ENCODE measurements around the gene USP47. TPM values are rescaled to one million over a fixed set of nuclear protein-coding genes. Genes with fewer than 3 reads are reported as not detected.
A peak's percentile ranks its signal among the peaks of the same experiment; 100 is the strongest.

The USP47 gene
- total and polyA plus RNA-seq, 2 of the 13 experiments (the other 11 are each of a cell fraction or from before 2014, with no cell fraction given) = 12.2 to 52.7 TPM

GRCh38 chr11:11948242-11948947, 106.6 kb downstream of the USP47 start (continued):
- no peak for TF ChIP-seq SIX4 (CRISPR knock-in tag; IDR thresholded peaks at IDR 0.05)
- TF ChIP-seq RBM22 (optimal IDR thresholded peaks at IDR 0.05; ENCODE audit: low read length) = no peak
- no peak for TF ChIP-seq ZNF552 (CRISPR knock-in tag; IDR thresholded peaks at IDR 0.05; ENCODE audit: borderline replicate concordance)
- TF ChIP-seq ZBTB4 (CRISPR knock-in tag; IDR thresholded peaks at IDR 0.05; ENCODE audit: borderline replicate concordance) = no peak
- peak; percentile 85 for TF ChIP-seq MAFF (IDR thresholded peaks at IDR 0.05; ENCODE audit: low read depth, low read length)
- TF ChIP-seq ZNF660 (CRISPR knock-in tag; IDR thresholded peaks at IDR 0.05; ENCODE audit: borderline replicate concordance, low read depth) = no peak
- TF ChIP-seq RAD51 (IDR thresholded peaks at IDR 0.05; ENCODE audit: borderline replicate concordance) = no peak
- no peak for TF ChIP-seq FOXK2 (IDR thresholded peaks at IDR 0.05)
- no peak for TF ChIP-seq HOXA9 (CRISPR knock-in tag; IDR thresholded peaks at IDR 0.05; ENCODE audit: borderline replicate concordance)
- TF ChIP-seq BCL6 (CRISPR knock-in tag; IDR thresholded peaks at IDR 0.05) = peak; percentile 62
- TF ChIP-seq DRAP1 (CRISPR knock-in tag; IDR thresholded peaks at IDR 0.05) = no peak
- TF ChIP-seq GATAD1 (CRISPR knock-in tag; IDR thresholded peaks at IDR 0.05) = no peak
- TF ChIP-seq ZBED4 (CRISPR knock-in tag; IDR thresholded peaks at IDR 0.05; ENCODE audit: borderline replicate concordance) = no peak
- TF ChIP-seq ZNF367 (CRISPR knock-in tag; IDR thresholded peaks at IDR 0.05; ENCODE audit: borderline replicate concordance) = no peak
- TF ChIP-seq ZNF280D (CRISPR knock-in tag; IDR thresholded peaks at IDR 0.05) = no peak
- no peak for TF ChIP-seq ELF3 (CRISPR knock-in tag; IDR thresholded peaks at IDR 0.05)
- no peak for TF ChIP-seq FOXA1 (IDR thresholded peaks at IDR 0.05)
- peak; percentile 47; the same call in 1 of the 2 replicates for TF ChIP-seq FOXA1 (CRISPR knock-in tag; IDR thresholded peaks at IDR 0.05)
- no peak for TF ChIP-seq NPAS2 (CRISPR knock-in tag; IDR thresholded peaks at IDR 0.05; ENCODE audit: borderline replicate concordance)
- no peak for TF ChIP-seq ZNF83 (CRISPR knock-in tag; IDR thresholded peaks at IDR 0.05; ENCODE audit: borderline replicate concordance)
- TF ChIP-seq MATR3 (CRISPR knock-in tag; IDR thresholded peaks at IDR 0.05) = no peak
